GM21367 (cell line): ENCODE data around the gene PLCE1.

ENCODE experiments used
- ATAC-seq: cut with Tn5 transposase; IDR thresholded peaks from one replicate; pipeline ENCODE4 v1.9.1; 2021; ENCODE audit not compliant: unreplicated experiment

Gene PLCE1

GRCh38 chr10:94016727-94017714 lies 23.3 kb downstream of the PLCE1 start:
- no peak for ATAC-seq

GRCh38 chr10:94018107-94018506 lies 24.4 kb downstream of the PLCE1 start:
- ATAC-seq = no peak

- ATAC-seq = no peak
Measured at GRCh38 chr10:94023906-94024305, 30.2 kb downstream of the PLCE1 start.

- ATAC-seq = no peak
Measured at GRCh38 chr10:94024407-94024806, 30.7 kb downstream of the PLCE1 start.

- ATAC-seq = no peak
Measured at GRCh38 chr10:94025806-94026205, 32.1 kb downstream of the PLCE1 start.

GRCh38 chr10:94027197-94027596 lies 33.5 kb downstream of the PLCE1 start:
- ATAC-seq = no peak

- no peak for ATAC-seq
Measured at GRCh38 chr10:94029955-94030354, 36.2 kb downstream of the PLCE1 start.

GRCh38 chr10:94035982-94036765 lies 42.4 kb downstream of the PLCE1 start:
- ATAC-seq = no peak

- no peak for ATAC-seq
Measured at GRCh38 chr10:94036766-94037033, 43.0 kb downstream of the PLCE1 start.

GRCh38 chr10:94037286-94037685 lies 43.6 kb downstream of the PLCE1 start:
- no peak for ATAC-seq

GRCh38 chr10:94038024-94038423 lies 44.3 kb downstream of the PLCE1 start:
- ATAC-seq = no peak

- ATAC-seq = no peak
Measured at GRCh38 chr10:94041206-94041605, 47.5 kb downstream of the PLCE1 start.

GRCh38 chr10:94042001-94042833 lies 48.5 kb downstream of the PLCE1 start:
- ATAC-seq = no peak

- ATAC-seq = no peak
Measured at GRCh38 chr10:94042834-94043175, 49.1 kb downstream of the PLCE1 start.
